HepG2 (cell line): ENCODE measurements around the gene PRM2. TPM values are rescaled to one million over a fixed set of nuclear protein-coding genes. Genes with fewer than 3 reads are reported as not detected.

ENCODE experiments used
- EP300 ChIP-seq, 3 experiments: sonication (generic) in 1 of 3; formaldehyde crosslinking in 1 of 3; IDR thresholded peaks; 2 replicates each; pipeline versions ENCODE4 v1.5.1 to v1.6.1; 2011 to 2020; ENCODE audit warnings: low read depth in 2 of 3, low read length in 2 of 3, borderline replicate concordance in 1 of 3, improper control_type of control experiment in 1 of 3, mild to moderate bottlenecking in 1 of 3, missing genetic modification reagents in 1 of 3, moderate library complexity in 1 of 3
- FOXO1 ChIP-seq: sonication (generic); formaldehyde crosslinking; IDR thresholded peaks from 2 replicates; pipeline ENCODE4 v1.4.0; 2020; ENCODE audit warnings: missing genetic modification reagents
- HHEX ChIP-seq: IDR thresholded peaks from 2 replicates; pipeline ENCODE4 v1.6.1; 2016; ENCODE audit warnings: control low read depth
- MZF1 ChIP-seq: sonication (generic); formaldehyde crosslinking; IDR thresholded peaks from 2 replicates; pipeline ENCODE4 v1.8.1; 2023; ENCODE audit warnings: mild to moderate bottlenecking, missing genetic modification reagents, borderline replicate concordance
- RFXANK ChIP-seq: IDR thresholded peaks from 2 replicates; pipeline ENCODE4 v1.6.1; 2016
- SMARCC2 ChIP-seq: fragments of 450-650 bp; IDR thresholded peaks from 2 replicates; pipeline ENCODE4 v1.6.1; 2017; ENCODE audit warnings: antibody characterized with exemption, mild to moderate bottlenecking
- SNAI1 ChIP-seq: sonication (generic); formaldehyde crosslinking; IDR thresholded peaks from 2 replicates; pipeline ENCODE4 v1.5.0; 2020; ENCODE audit warnings: mild to moderate bottlenecking, missing genetic modification reagents, borderline replicate concordance
- ZFP36L2 ChIP-seq: sonication (generic); formaldehyde crosslinking; IDR thresholded peaks from 2 replicates; pipeline ENCODE4 v1.4.0; 2020; ENCODE audit warnings: missing genetic modification reagents
- ZNF24 ChIP-seq: fragments of 450-650 bp; IDR thresholded peaks from 2 replicates; pipeline ENCODE4 v1.6.1; 2017; ENCODE audit warnings: antibody characterized with exemption, mild to moderate bottlenecking
- ZNF329 ChIP-seq: sonication (generic); formaldehyde crosslinking; IDR thresholded peaks from 2 replicates; pipeline ENCODE4 v1.9.0; 2021; ENCODE audit warnings: low read depth, mild to moderate bottlenecking, missing genetic modification reagents
- ZNF891 ChIP-seq: sonication (generic); formaldehyde crosslinking; IDR thresholded peaks from 2 replicates; pipeline ENCODE4 v1.5.0; 2020; ENCODE audit warnings: mild to moderate bottlenecking, missing genetic modification reagents
- ZZZ3 ChIP-seq: sonication (generic); formaldehyde crosslinking; IDR thresholded peaks from 2 replicates; pipeline ENCODE4 v1.4.0; 2020; ENCODE audit warnings: missing genetic modification reagents, mild to moderate bottlenecking, borderline replicate concordance
- polyA plus RNA-seq, 8 experiments: library from polyadenylated mRNA; depleted of rRNA in 3 of 8; stranded (reverse) in 7 of 8; unstranded in 1 of 8; fragments of >200 nt; fragmentation: Illumina TruSeq in 4 of 8; extraction: Trizol in 4 of 8; gene quantifications; 2 replicates each; pipeline versions ENCODE4 v1.2.1 to v1.2.3, GENCODE V29; 2011 to 2016; ENCODE audit warnings: low read depth in 4 of 8, missing spikeins in 1 of 8, mixed read lengths in 1 of 8; ENCODE audit not compliant: insufficient read depth in 1 of 8
- total RNA-seq, 5 experiments: library from RNA; depleted of rRNA; stranded (reverse); fragments of >200 nt; fragmentation: Illumina TruSeq; extraction: Trizol; gene quantifications; 2 replicates each; pipeline ENCODE4 v1.2.3, GENCODE V29; 2016; ENCODE audit warnings: low read depth in 1 of 5
- TF ChIP-seq, protein P1 (sequence below): sonication (generic); formaldehyde crosslinking; IDR thresholded peaks from 2 replicates; pipeline ENCODE4 v1.5.1; 2020; ENCODE audit warnings: mild to moderate bottlenecking, missing genetic modification reagents, moderate library complexity
- TF ChIP-seq, protein P2 (sequence below): sonication (generic); formaldehyde crosslinking; IDR thresholded peaks from 2 replicates; pipeline ENCODE4 v1.4.0; 2020; ENCODE audit warnings: missing genetic modification reagents
- TF ChIP-seq, protein P3 (sequence below): IDR thresholded peaks from 2 replicates; pipeline ENCODE4 v1.6.1; 2012; ENCODE audit warnings: low read depth, low read length, improper control_type of control experiment

PRM2 gene
- total and polyA plus RNA-seq, 2 of the 13 experiments (the other 11 are each of a cell fraction or from before 2014, with no cell fraction given): 0.54 TPM; not detected in 1

DNA sequence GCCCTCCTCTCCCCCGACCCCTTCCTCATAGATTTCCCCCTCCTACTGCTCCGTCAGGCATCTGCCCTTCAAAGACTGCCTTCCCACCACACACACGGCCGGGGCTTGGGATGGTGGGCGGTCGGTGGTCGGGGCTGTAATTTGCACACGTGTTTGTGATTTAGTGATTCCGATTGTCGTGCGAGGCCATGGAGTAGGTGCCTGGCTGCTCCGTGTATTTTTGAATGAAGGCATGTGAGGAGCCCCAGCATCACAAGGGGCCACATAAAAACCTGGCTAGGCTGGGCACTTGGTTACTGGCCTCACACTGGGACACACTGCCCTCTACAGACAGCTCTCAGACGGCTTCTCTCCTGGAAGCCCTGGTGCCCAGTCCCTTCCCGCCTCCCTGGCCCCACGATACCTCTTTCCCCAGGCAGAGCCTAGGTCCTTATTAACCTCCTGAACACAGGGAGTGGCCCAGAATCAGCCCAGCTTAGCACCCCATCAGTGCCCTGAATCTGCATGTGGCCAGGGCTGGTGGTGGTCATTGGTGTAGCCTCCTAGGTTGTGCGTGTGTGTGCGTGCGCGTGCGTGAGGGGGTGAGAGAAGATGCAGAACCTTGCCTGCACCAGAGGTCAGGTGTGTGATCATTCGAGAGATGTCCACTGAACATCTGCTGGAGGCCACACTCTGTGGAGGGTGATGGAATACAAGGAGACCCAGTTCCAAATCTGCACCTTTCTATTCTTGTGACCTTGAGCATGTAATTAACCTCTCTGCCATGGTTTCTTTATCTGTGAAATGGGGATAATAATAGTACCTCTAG is 18.9 kb downstream of the PRM2 start (continued):
- TF ChIP-seq MZF1 (no peak), ZZZ3 (CRISPR knock-in tag) (peak; percentile 81), ZFP36L2 (CRISPR knock-in tag) (no peak), ZNF24 (no peak), EP300 (IDR thresholded peaks at IDR 0.05; ENCODE audit: low read depth in 2 of 2, low read length in 2 of 2) (peak; percentile 5 to 42; a peak in 2 of 4 replicates), EP300 (CRISPR knock-in tag; IDR thresholded peaks at IDR 0.05; ENCODE audit: borderline replicate concordance) (no peak), FOXO1 (CRISPR knock-in tag) (no peak; the same call in 1 of the 2 replicates), SMARCC2 (no peak), ZNF329 (CRISPR knock-in tag) (no peak), HHEX (CRISPR knock-in tag) (no peak), RFXANK (CRISPR knock-in tag) (no peak), ZNF891 (CRISPR knock-in tag) (no peak), SNAI1 (CRISPR knock-in tag) (no peak)
- TF ChIP-seq, protein P1, sequence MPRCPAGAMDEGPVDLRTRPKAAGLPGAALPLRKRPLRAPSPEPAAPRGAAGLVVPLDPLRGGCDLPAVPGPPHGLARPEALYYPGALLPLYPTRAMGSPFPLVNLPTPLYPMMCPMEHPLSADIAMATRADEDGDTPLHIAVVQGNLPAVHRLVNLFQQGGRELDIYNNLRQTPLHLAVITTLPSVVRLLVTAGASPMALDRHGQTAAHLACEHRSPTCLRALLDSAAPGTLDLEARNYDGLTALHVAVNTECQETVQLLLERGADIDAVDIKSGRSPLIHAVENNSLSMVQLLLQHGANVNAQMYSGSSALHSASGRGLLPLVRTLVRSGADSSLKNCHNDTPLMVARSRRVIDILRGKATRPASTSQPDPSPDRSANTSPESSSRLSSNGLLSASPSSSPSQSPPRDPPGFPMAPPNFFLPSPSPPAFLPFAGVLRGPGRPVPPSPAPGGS (CRISPR knock-in tag): peak; percentile 55
- TF ChIP-seq, protein P2, sequence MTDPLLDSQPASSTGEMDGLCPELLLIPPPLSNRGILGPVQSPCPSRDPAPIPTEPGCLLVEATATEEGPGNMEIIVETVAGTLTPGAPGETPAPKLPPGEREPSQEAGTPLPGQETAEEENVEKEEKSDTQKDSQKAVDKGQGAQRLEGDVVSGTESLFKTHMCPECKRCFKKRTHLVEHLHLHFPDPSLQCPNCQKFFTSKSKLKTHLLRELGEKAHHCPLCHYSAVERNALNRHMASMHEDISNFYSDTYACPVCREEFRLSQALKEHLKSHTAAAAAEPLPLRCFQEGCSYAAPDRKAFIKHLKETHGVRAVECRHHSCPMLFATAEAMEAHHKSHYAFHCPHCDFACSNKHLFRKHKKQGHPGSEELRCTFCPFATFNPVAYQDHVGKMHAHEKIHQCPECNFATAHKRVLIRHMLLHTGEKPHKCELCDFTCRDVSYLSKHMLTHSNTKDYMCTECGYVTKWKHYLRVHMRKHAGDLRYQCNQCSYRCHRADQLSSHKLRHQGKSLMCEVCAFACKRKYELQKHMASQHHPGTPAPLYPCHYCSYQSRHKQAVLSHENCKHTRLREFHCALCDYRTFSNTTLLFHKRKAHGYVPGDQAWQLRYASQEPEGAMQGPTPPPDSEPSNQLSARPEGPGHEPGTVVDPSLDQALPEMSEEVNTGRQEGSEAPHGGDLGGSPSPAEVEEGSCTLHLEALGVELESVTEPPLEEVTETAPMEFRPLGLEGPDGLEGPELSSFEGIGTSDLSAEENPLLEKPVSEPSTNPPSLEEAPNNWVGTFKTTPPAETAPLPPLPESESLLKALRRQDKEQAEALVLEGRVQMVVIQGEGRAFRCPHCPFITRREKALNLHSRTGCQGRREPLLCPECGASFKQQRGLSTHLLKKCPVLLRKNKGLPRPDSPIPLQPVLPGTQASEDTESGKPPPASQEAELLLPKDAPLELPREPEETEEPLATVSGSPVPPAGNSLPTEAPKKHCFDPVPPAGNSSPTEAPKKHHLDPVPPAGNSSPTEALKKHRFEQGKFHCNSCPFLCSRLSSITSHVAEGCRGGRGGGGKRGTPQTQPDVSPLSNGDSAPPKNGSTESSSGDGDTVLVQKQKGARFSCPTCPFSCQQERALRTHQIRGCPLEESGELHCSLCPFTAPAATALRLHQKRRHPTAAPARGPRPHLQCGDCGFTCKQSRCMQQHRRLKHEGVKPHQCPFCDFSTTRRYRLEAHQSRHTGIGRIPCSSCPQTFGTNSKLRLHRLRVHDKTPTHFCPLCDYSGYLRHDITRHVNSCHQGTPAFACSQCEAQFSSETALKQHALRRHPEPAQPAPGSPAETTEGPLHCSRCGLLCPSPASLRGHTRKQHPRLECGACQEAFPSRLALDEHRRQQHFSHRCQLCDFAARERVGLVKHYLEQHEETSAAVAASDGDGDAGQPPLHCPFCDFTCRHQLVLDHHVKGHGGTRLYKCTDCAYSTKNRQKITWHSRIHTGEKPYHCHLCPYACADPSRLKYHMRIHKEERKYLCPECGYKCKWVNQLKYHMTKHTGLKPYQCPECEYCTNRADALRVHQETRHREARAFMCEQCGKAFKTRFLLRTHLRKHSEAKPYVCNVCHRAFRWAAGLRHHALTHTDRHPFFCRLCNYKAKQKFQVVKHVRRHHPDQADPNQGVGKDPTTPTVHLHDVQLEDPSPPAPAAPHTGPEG: peak; percentile 56; the same call in 1 of the 2 replicates
- TF ChIP-seq, protein P3, sequence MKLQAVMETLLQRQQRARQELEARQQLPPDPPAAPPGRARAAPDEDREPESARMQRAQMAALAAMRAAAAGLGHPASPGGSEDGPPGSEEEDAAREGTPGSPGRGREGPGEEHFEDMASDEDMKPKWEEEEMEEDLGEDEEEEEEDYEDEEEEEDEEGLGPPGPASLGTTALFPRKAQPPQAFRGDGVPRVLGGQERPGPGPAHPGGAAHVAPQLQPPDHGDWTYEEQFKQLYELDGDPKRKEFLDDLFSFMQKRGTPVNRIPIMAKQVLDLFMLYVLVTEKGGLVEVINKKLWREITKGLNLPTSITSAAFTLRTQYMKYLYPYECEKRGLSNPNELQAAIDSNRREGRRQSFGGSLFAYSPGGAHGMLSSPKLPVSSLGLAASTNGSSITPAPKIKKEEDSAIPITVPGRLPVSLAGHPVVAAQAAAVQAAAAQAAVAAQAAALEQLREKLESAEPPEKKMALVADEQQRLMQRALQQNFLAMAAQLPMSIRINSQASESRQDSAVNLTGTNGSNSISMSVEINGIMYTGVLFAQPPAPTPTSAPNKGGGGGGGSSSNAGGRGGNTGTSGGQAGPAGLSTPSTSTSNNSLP: no peak; the same call in 1 of the 2 replicates
